GM12878 (cell line): Measurements from ENCODE around the gene BAG5. TPM values are rescaled to one million over a fixed set of nuclear protein-coding genes. Genes with fewer than 3 reads are reported as not detected.

Experiments
- ATAC-seq: fragments of 200-7000 bp; cut with Tn5 transposase; 3 replicates; pipeline ENCODE4 v1.9.1; 2020; ENCODE audit warnings: mild to moderate bottlenecking, moderate library complexity
- BruUV-seq: library from RNA; stranded (reverse); fragments of 400-500 nt; replicated peaks from 2 replicates; lab custom pipeline; 2021; lab: Mats Ljungman, UMichigan
- CTCF ChIA-PET: fragments of 300-600 bp; sonication (Branson Sonifier 250); formaldehyde crosslinking; extraction: SDS; loops from one replicate; lab custom pipeline; 2021; ENCODE audit warnings: inconsistent platforms; lab: Yijun Ruan, JAX
- POLR2A ChIA-PET: fragments of 350-600 bp; formaldehyde crosslinking; extraction: SDS; loops from one replicate; lab custom pipeline; 2021; ENCODE audit warnings: inconsistent platforms; lab: Charles Lee
- RAD21 ChIA-PET: fragments of 300-600 bp; sonication (Branson Sonifier 250); formaldehyde crosslinking; loops from one replicate; lab custom pipeline; 2023; ENCODE audit warnings: antibody characterized with exemption; ENCODE audit not compliant: unreplicated experiment; lab: Charles Lee
- SMC1A ChIA-PET: fragments of 300-600 bp; sonication (Branson Sonifier 250); formaldehyde crosslinking; loops from one replicate; lab custom pipeline; 2023; ENCODE audit not compliant: unreplicated experiment, uncharacterized antibody; lab: Charles Lee
- DNase-seq: peaks from one replicate; pipeline ENCODE4 v3.0.0-alpha.2; 2011; ENCODE audit warnings: low read depth, low spot score
- FAIRE-seq: peaks from 3 replicates; lab custom pipeline; 2011; peaks lifted over from hg19 to GRCh38; lab: Jason Lieb, UNC
- H2AFZ ChIP-seq: 2 replicates; pipeline ENCODE4 v1.6.0; 2011; ENCODE audit warnings: low read depth, low read length, control low read depth; ENCODE audit not compliant: control insufficient read depth
- H3K27ac ChIP-seq: 2 replicates; pipeline ENCODE4 v1.5.1; 2011; ENCODE audit warnings: control low read depth; ENCODE audit not compliant: control insufficient read depth, insufficient read depth
- H3K27me3 ChIP-seq, 2 experiments: replicated peaks in 1 of 2; 2 replicates each; pipeline versions ENCODE4 v1.6.0 to v1.6.1; 2011; ENCODE audit warnings: low read length in 1 of 2; ENCODE audit not compliant: control insufficient read depth in 2 of 2, insufficient read depth in 2 of 2
- H3K36me3 ChIP-seq, 2 experiments: 2 replicates each; pipeline ENCODE4 v1.5.1; 2011; ENCODE audit warnings: low read length in 1 of 2; ENCODE audit not compliant: control insufficient read depth in 2 of 2, insufficient read depth in 2 of 2
- H3K4me1 ChIP-seq: 2 replicates; pipeline ENCODE4 v1.6.1; 2011; ENCODE audit warnings: mild to moderate bottlenecking, low read length, moderate library complexity, mixed read lengths; ENCODE audit not compliant: control insufficient read depth, insufficient read depth
- H3K4me2 ChIP-seq: 2 replicates; pipeline ENCODE4 v1.6.0; 2011; ENCODE audit warnings: control low read depth; ENCODE audit not compliant: control insufficient read depth, insufficient read depth
- H3K4me3 ChIP-seq: fragments of 200-600 bp; sonication (generic); 2 replicates; pipeline ENCODE4 v1.5.1; 2016
- H3K79me2 ChIP-seq: 2 replicates; pipeline ENCODE4 v1.6.0; 2011; ENCODE audit warnings: low read length; ENCODE audit not compliant: control insufficient read depth, insufficient read depth
- H3K9ac ChIP-seq: 2 replicates; pipeline ENCODE4 v1.8.0; 2011; ENCODE audit warnings: low read length, control low read depth, mixed read lengths; ENCODE audit not compliant: control insufficient read depth, insufficient read depth
- H3K9me3 ChIP-seq: replicated peaks from 3 replicates; pipeline ENCODE4 v1.5.1; 2011; ENCODE audit warnings: mild to moderate bottlenecking, low read length; ENCODE audit not compliant: control insufficient read depth, insufficient read depth
- H4K20me1 ChIP-seq: 2 replicates; pipeline ENCODE4 v1.6.0; 2011; ENCODE audit not compliant: control insufficient read depth, insufficient read depth
- EED ChIP-seq: sonication (generic); IDR thresholded peaks from 2 replicates; pipeline ENCODE4 v1.6.1; 2016; ENCODE audit warnings: antibody characterized with exemption, low read depth
- FOXM1 ChIP-seq: IDR thresholded peaks from 2 replicates; pipeline ENCODE4 v1.6.1; 2012; ENCODE audit warnings: low read depth, mild to moderate bottlenecking, inconsistent platforms, low read length, moderate library complexity
- GATAD2B ChIP-seq: fragments of 450-650 bp; conservative IDR thresholded peaks from 2 replicates; pipeline ENCODE4 v1.6.1; 2017; ENCODE audit warnings: low read depth, mild to moderate bottlenecking, moderate library complexity
- MTA2 ChIP-seq: fragments of 450-650 bp; IDR thresholded peaks from 2 replicates; pipeline ENCODE4 v1.6.1; 2016; ENCODE audit warnings: low read depth, mild to moderate bottlenecking, moderate library complexity
- PAX5 ChIP-seq: IDR thresholded peaks from 2 replicates; pipeline ENCODE4 v1.6.1; 2011; ENCODE audit warnings: low read depth, low read length, borderline replicate concordance
- SIN3A ChIP-seq: IDR thresholded peaks from 2 replicates; pipeline ENCODE4 v1.6.1; 2012; ENCODE audit warnings: low read depth, low read length, improper control_type of control experiment
- SUZ12 ChIP-seq: fragments of 200-600 bp; sonication (generic); IDR thresholded peaks from one replicate; pipeline ENCODE4 v1.6.1; 2018; ENCODE audit warnings: antibody characterized with exemption, mild to moderate bottlenecking; ENCODE audit not compliant: unreplicated experiment
- WGBS: methylation state at CpG from one replicate; pipeline ENCODE4 v1.1.6; 2016; ENCODE audit warnings: low lambda C conversion rate; ENCODE audit not compliant: insufficient replicate concordance, insufficient coverage; ENCODE audit errors: missing lambda C conversion rate; 5-methylcytosine and 5-hydroxymethylcytosine counted together
- in situ Hi-C: fragments of 300-500 bp; cut with MboI; formaldehyde crosslinking; loops from 9 replicates; pipeline ENCODE4 v1.14.3; 2018; ENCODE audit warnings: mixed read lengths
- intact Hi-C: fragments of 100-400 bp; cut with micrococcal nuclease; formaldehyde crosslinking; loops from one replicate; pipeline ENCODE4 v1.14.2; 2022; ENCODE audit not compliant: unreplicated experiment
- polyA plus RNA-seq, 11 experiments: library from polyadenylated mRNA; depleted of rRNA in 4 of 11; unstranded in 6 of 11; stranded (reverse) in 5 of 11; fragments of >200 nt; fragmentation: Nextera tagmentation in 4 of 11; fragmentation: Illumina TruSeq in 1 of 11; extraction: Ambion mirVana in 4 of 11; extraction: Trizol in 1 of 11; gene quantifications; 1 replicate in 1 of 11; 2 replicates in 10 of 11; pipeline versions ENCODE4 v1.2.1 to v1.2.3, GENCODE V29; 2011 to 2016; ENCODE audit warnings: inconsistent platforms in 2 of 11, missing spikeins in 2 of 11, low read depth in 1 of 11
- total RNA-seq, 4 experiments: library from RNA; depleted of rRNA in 3 of 4; stranded (reverse); fragments of >200 nt in 3 of 4; fragmentation: Illumina TruSeq in 1 of 4; extraction: Trizol in 1 of 4; gene quantifications; 2 replicates each; pipeline versions ENCODE4 v1.2.1 to v1.2.3, GENCODE V29; 2013 to 2021

The BAG5 gene
- total and polyA plus RNA-seq, 10 of the 15 experiments (the other 5 are each of a cell fraction or from before 2014, with no cell fraction given): 9.9 to 30.5 (median 20.1) TPM

GRCh38 chr14:103521951-103522563 is 40.4 kb downstream of the BAG5 start:
- no peaks in the 10 kb centered on the region for H3K79me2 ChIP-seq
- FAIRE-seq (no peak), ATAC-seq (no peak), DNase-seq (no peak)
- no peak overlapping the region for H2AFZ ChIP-seq
- peak overlapping the region; percentile 66; the same call in 1 of the 2 replicates for H3K4me3 ChIP-seq
- H3K9me3 ChIP-seq: no peaks in the 10 kb centered on the region; the same call in 2 of the 3 replicates
- no peaks in the 10 kb centered on the region for H3K36me3 ChIP-seq
- no peak overlapping the region for H3K27ac ChIP-seq
- H3K27me3 ChIP-seq: peaks cover 2% of the 10 kb centered on the region in 2 experiments; a peak in 2 of 4 replicates
- RAD21 ChIA-PET: interaction anchor here (0.7 to 1.4 kb wide), 2 partner anchors 25 to 29 kb away, joined by 3 to 5 read pairs; no protein-coding TSS in a partner anchor
- POLR2A ChIA-PET: interaction anchor here (0.7 to 0.8 kb wide), 2 partner anchors 120 to 741 kb away, joined by 5 read pairs; no protein-coding TSS in a partner anchor
- intact Hi-C loops: no loop called here
- CTCF ChIA-PET: interaction anchor here (6.5 kb wide), 1 partner anchor 24 kb away, joined by 53 read pairs; no protein-coding TSS in a partner anchor
- no TSS peak for BruUV-seq
- WGBS: 5% methylated on average over 41 of the region's 74 CpGs
- H4K20me1 ChIP-seq: no peaks in the 10 kb centered on the region
- SMC1A ChIA-PET: no interaction called here
- peaks cover 32% of the 10 kb centered on the region for H3K4me1 ChIP-seq
- H3K4me2 ChIP-seq: peak overlapping the region; percentile 97
- TF ChIP-seq SUZ12 (peak; percentile 43), PAX5 (no peak), EED (no peak), GATAD2B (peak; percentile 15; the same call in 1 of the 2 replicates), SIN3A (no peak), MTA2 (no peak), FOXM1 (no peak)
- no peak overlapping the region for H3K9ac ChIP-seq
- in situ Hi-C loops: no loop called here
